Neural cell (in vitro differentiated cells): Measurements from ENCODE around the gene RPS16. TPM values are rescaled to one million over a fixed set of nuclear protein-coding genes. Genes with fewer than 3 reads are reported as not detected.

Experiments
- H2AFZ ChIP-seq: fragments of 200-600, 300-800 bp; sonication (generic), shearing (Covaris generic); 2 replicates; pipeline ENCODE4 v1.6.0; 2014; ENCODE audit warnings: low read depth, mild to moderate bottlenecking, antibody characterized with exemption, low read length, moderate library complexity
- H3F3A ChIP-seq: fragments of 200-600 bp; shearing (Covaris generic); 2 replicates; pipeline ENCODE4 v1.6.1; 2016; ENCODE audit warnings: mild to moderate bottlenecking, moderate library complexity, mixed read lengths, antibody characterized with exemption, low read length; ENCODE audit not compliant: insufficient read depth, poor library complexity, severe bottlenecking
- H3K27ac ChIP-seq: fragments of 200-600, 300-800 bp; sonication (generic), shearing (Covaris generic); 2 replicates; pipeline ENCODE4 v1.5.1; 2014; ENCODE audit warnings: mild to moderate bottlenecking, low read length, moderate library complexity
- H3K27me3 ChIP-seq: fragments of 300-800, 200-600 bp; sonication (generic), shearing (Covaris generic); 2 replicates; pipeline ENCODE4 v1.6.0; 2014; ENCODE audit warnings: mild to moderate bottlenecking, low read depth, low read length, moderate library complexity; ENCODE audit not compliant: insufficient read depth
- H3K36me3 ChIP-seq: fragments of 300-800, 200-600 bp; sonication (generic), shearing (Covaris generic); 2 replicates; pipeline ENCODE4 v1.5.1; 2014; ENCODE audit warnings: mild to moderate bottlenecking, antibody characterized with exemption, low read length, moderate library complexity; ENCODE audit not compliant: insufficient read depth
- H3K4me2 ChIP-seq: fragments of 300-800, 200-600 bp; sonication (generic), shearing (Covaris generic); 2 replicates; pipeline ENCODE4 v1.6.0; 2014; ENCODE audit warnings: mild to moderate bottlenecking, low read length
- H3K4me3 ChIP-seq: fragments of 300-800, 200-600 bp; sonication (generic), shearing (Covaris generic); 2 replicates; pipeline ENCODE4 v1.5.1; 2014; ENCODE audit warnings: mild to moderate bottlenecking, low read length, moderate library complexity
- H3K79me2 ChIP-seq: fragments of 200-600 bp; shearing (Covaris generic); replicated peaks from 2 replicates; pipeline ENCODE4 v1.6.0; 2014; ENCODE audit warnings: mild to moderate bottlenecking, low read length, moderate library complexity; ENCODE audit not compliant: insufficient read depth
- H3K9ac ChIP-seq: fragments of 300-800, 200-600 bp; sonication (generic), shearing (Covaris generic); 2 replicates; pipeline ENCODE4 v1.6.1; 2016; ENCODE audit warnings: mild to moderate bottlenecking, low read length, mixed read lengths
- H3K9me2 ChIP-seq: fragments of 200-600 bp; shearing (Covaris generic); 2 replicates; pipeline ENCODE4 v1.6.1; 2016; ENCODE audit warnings: mild to moderate bottlenecking, low read length, mixed read lengths; ENCODE audit not compliant: insufficient read depth
- H3K9me3 ChIP-seq: fragments of 200-600, 300-800 bp; sonication (generic), shearing (Covaris generic); 2 replicates; pipeline ENCODE4 v1.6.1; 2016; ENCODE audit warnings: mild to moderate bottlenecking, mixed run types, low read length, moderate library complexity, mixed read lengths
- H4K20me1 ChIP-seq: fragments of 200-600 bp; shearing (Covaris generic); 2 replicates; pipeline ENCODE4 v1.6.1; 2016; ENCODE audit warnings: mild to moderate bottlenecking, mixed run types; ENCODE audit not compliant: insufficient read depth
- EP300 ChIP-seq: fragments of 450-650 bp; conservative IDR thresholded peaks from 2 replicates; pipeline ENCODE4 v1.6.1; 2014; ENCODE audit warnings: antibody characterized with exemption, mild to moderate bottlenecking, moderate library complexity; ENCODE audit not compliant: poor library complexity, severe bottlenecking
- EZH2 ChIP-seq: fragments of 200-600, 300-800 bp; shearing (Covaris generic), sonication (generic); IDR thresholded peaks from 2 replicates; pipeline ENCODE4 v1.6.1; 2014; ENCODE audit warnings: antibody characterized with exemption, low read length, borderline replicate concordance, mild to moderate bottlenecking; ENCODE audit not compliant: insufficient read depth, poor library complexity, severe bottlenecking
- MXI1 ChIP-seq: fragments of 450-650 bp; conservative IDR thresholded peaks from 2 replicates; pipeline ENCODE4 v1.6.1; 2014; ENCODE audit warnings: antibody characterized with exemption, mild to moderate bottlenecking; ENCODE audit not compliant: poor library complexity, severe bottlenecking
- POLR2AphosphoS5 ChIP-seq: IDR thresholded peaks from 2 replicates; pipeline ENCODE4 v1.6.1; 2012
- RAD21 ChIP-seq: fragments of 450-650 bp; conservative IDR thresholded peaks from 2 replicates; pipeline ENCODE4 v1.6.1; 2014; ENCODE audit warnings: antibody characterized with exemption, mild to moderate bottlenecking, moderate library complexity
- REST ChIP-seq: IDR thresholded peaks from 2 replicates; pipeline ENCODE4 v1.6.1; 2012; ENCODE audit warnings: borderline replicate concordance
- SMC3 ChIP-seq: fragments of 450-650 bp; conservative IDR thresholded peaks from 2 replicates; pipeline ENCODE4 v1.6.1; 2014; ENCODE audit warnings: antibody characterized with exemption, mild to moderate bottlenecking, moderate library complexity; ENCODE audit not compliant: poor library complexity
- TAF1 ChIP-seq: IDR thresholded peaks from 2 replicates; pipeline ENCODE4 v1.6.1; 2012; ENCODE audit warnings: low read depth
- polyA plus RNA-seq: library from polyadenylated mRNA; depleted of rRNA; stranded (reverse); fragments of >200 nt; gene quantifications from 2 replicates; pipeline ENCODE4 v1.2.3, GENCODE V29; 2014
- TF ChIP-seq, protein P1 (sequence below): fragments of 450-650 bp; IDR thresholded peaks from 2 replicates; pipeline ENCODE4 v1.5.1; 2014; ENCODE audit warnings: antibody characterized with exemption, mild to moderate bottlenecking, moderate library complexity; ENCODE audit not compliant: poor library complexity, severe bottlenecking

The RPS16 gene
- polyA plus RNA-seq, 1 donor from 2014 or later: 22.6 TPM

- Histone ChIP-seq H3K27me3 (no peaks in the 10 kb centered on the region), H3K79me2 (no peaks in the 10 kb centered on the region), H3K9me2 (no peaks in the 10 kb centered on the region), H3K4me3 (no peak overlapping the region), H2AFZ (no peak overlapping the region), H3K4me2 (no peak overlapping the region), H3K9me3 (no peaks in the 10 kb centered on the region), H3K27ac (no peak overlapping the region), H3K36me3 (no peaks in the 10 kb centered on the region), H3K9ac (no peak overlapping the region), H4K20me1 (no peaks in the 10 kb centered on the region), H3F3A (no peaks in the 10 kb centered on the region)
- TF ChIP-seq MXI1 (no peak), RAD21 (no peak), EP300 (no peak), SMC3 (no peak), REST (no peak), EZH2 (no peak), TAF1 (no peak), POLR2AphosphoS5 (no peak)
- TF ChIP-seq, protein P1, sequence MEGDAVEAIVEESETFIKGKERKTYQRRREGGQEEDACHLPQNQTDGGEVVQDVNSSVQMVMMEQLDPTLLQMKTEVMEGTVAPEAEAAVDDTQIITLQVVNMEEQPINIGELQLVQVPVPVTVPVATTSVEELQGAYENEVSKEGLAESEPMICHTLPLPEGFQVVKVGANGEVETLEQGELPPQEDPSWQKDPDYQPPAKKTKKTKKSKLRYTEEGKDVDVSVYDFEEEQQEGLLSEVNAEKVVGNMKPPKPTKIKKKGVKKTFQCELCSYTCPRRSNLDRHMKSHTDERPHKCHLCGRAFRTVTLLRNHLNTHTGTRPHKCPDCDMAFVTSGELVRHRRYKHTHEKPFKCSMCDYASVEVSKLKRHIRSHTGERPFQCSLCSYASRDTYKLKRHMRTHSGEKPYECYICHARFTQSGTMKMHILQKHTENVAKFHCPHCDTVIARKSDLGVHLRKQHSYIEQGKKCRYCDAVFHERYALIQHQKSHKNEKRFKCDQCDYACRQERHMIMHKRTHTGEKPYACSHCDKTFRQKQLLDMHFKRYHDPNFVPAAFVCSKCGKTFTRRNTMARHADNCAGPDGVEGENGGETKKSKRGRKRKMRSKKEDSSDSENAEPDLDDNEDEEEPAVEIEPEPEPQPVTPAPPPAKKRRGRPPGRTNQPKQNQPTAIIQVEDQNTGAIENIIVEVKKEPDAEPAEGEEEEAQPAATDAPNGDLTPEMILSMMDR: no peak
Observed at GRCh38 chr19:39426170-39426569, 9.6 kb downstream of the RPS16 start.

DNA sequence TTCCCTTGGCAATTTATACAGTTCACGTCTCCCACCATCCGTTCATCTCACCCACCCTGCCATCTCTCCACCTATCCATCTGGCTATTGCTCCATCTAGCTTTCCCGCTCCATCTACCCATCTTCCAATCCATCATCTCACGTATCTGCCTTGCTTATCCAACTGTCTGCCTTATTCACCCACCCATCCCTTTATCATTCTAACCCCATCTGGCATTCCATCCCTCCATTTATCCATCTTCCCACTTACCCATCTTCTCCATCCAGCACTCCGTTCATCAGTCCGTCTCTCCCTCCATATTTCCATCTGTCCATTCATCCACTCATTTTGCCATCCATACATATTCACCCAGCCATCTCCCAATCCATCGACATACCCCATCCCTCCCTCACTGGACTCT is 10.0 kb downstream of the RPS16 start:
- Histone ChIP-seq H3K4me2 (no peak overlapping the region), H3K27ac (no peak overlapping the region), H3K27me3 (no peaks in the 10 kb centered on the region)

More for the DNA sequence above, 10.0 kb downstream of the RPS16 start:
- Histone ChIP-seq H3F3A (no peaks in the 10 kb centered on the region), H3K79me2 (no peaks in the 10 kb centered on the region), H3K4me3 (no peak overlapping the region), H3K9me2 (no peaks in the 10 kb centered on the region), H2AFZ (no peak overlapping the region), H3K36me3 (no peaks in the 10 kb centered on the region), H4K20me1 (no peaks in the 10 kb centered on the region), H3K9ac (no peak overlapping the region), H3K9me3 (no peaks in the 10 kb centered on the region)
- TF ChIP-seq EP300: no peak
- TF ChIP-seq MXI1: no peak
- no peak for TF ChIP-seq TAF1
- TF ChIP-seq EZH2: no peak
- TF ChIP-seq RAD21: no peak
- TF ChIP-seq REST: no peak
- TF ChIP-seq SMC3: no peak
- TF ChIP-seq POLR2AphosphoS5: no peak
- TF ChIP-seq, protein P1: no peak
